Raji (cell line): ENCODE data around the gene PRSS53.

Experiments used
- POLR2A ChIP-seq: IDR thresholded peaks from 2 replicates; pipeline ENCODE4 v1.6.1; 2011; ENCODE audit warnings: low read depth, low read length, control low read depth; ENCODE audit not compliant: insufficient read depth

The PRSS53 gene

GRCh38 chr16:31088459-31089183 lies at the start of gene PRSS53:
Gene PRSS53 (minus strand): TSS chr16:31088943. CDS start chr16:31088809, 134 bp downstream.
- TF ChIP-seq POLR2A, result no peak

- TF ChIP-seq POLR2A, result no peak
Measured at GRCh38 chr16:31136287-31136662, 47.5 kb upstream of the PRSS53 start.

- no peak for TF ChIP-seq POLR2A
Measured at GRCh38 chr16:31135535-31136286, 47.0 kb upstream of the PRSS53 start, which contains the start of gene PRSS8. Gene PRSS8 (minus strand): TSS chr16:31135727. CDS start chr16:31135498, 229 bp downstream.

- TF ChIP-seq POLR2A, result no peak
Measured at GRCh38 chr16:31134625-31135534, 46.1 kb upstream of the PRSS53 start.

- no peak for TF ChIP-seq POLR2A
Measured at GRCh38 chr16:31134091-31134571, 45.4 kb upstream of the PRSS53 start.

- no peak for TF ChIP-seq POLR2A
Measured at GRCh38 chr16:31133046-31133501, 44.3 kb upstream of the PRSS53 start.

GRCh38 chr16:31132303-31132979 lies 43.7 kb upstream of the PRSS53 start:
- no peak for TF ChIP-seq POLR2A

- TF ChIP-seq POLR2A, result no peak
Measured at GRCh38 chr16:31131841-31132271, 43.1 kb upstream of the PRSS53 start.

GRCh38 chr16:31131416-31131815 lies 42.7 kb upstream of the PRSS53 start:
- TF ChIP-seq POLR2A, result no peak

GRCh38 chr16:31130899-31131298 lies 42.2 kb upstream of the PRSS53 start:
- TF ChIP-seq POLR2A, result no peak

GRCh38 chr16:31130336-31130891 lies 41.7 kb upstream of the PRSS53 start:
- TF ChIP-seq POLR2A, result no peak

GRCh38 chr16:31129568-31130335 lies 41.0 kb upstream of the PRSS53 start:
- TF ChIP-seq POLR2A, result no peak
